ENCODE measurements around the gene CCDC78. TPM values are rescaled to one million over a fixed set of nuclear protein-coding genes. Genes with fewer than 3 reads are reported as not detected.

CCDC78 gene
- total and polyA plus RNA-seq, 2 of the 13 experiments (the other 11 are each of a cell fraction or from before 2014, with no cell fraction given), result 0.53 to 1.5 TPM

DNA sequence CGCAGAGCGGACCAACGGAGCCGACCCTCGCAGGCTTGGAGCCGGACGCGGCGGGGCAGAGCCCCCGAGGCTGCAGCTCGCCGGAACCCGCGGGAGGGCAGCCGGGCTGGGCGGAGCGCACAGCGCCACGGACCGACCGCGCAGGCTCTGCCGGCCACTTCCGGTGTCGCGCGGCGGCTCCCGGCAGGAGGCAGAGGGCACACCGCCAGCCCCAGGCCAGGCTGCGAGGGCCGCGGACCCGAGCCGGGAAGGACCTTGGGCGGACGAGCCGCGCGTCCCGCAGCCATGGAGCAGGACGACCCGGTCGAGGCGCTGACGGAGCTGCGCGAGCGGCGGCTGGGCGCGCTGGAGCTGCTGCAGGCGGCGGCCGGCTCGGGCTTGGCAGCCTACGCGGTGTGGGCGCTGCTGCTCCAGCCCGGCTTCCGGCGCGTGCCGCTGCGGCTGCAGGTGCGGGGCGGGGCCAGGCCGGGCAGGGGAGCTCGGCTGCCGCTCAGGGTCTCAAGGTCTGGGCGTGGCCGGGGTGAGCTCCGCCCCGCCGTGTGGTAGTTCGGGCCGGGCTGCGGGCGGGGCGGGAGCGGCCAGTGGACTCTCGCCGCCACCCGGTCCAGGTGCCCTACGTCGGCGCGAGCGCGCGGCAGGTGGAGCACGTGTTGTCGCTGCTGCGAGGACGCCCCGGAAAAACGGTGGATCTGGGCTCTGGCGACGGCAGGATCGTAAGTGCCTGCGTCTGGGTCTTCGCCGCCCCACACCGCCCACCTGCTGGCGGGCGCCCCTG lies 5.1 kb downstream of the CCDC78 start, which contains the start of gene ANTKMT (continued):
- TF ChIP-seq ZNF280B (CRISPR knock-in tag; IDR thresholded peaks at IDR 0.05; ENCODE audit: borderline replicate concordance) (peak; percentile 84), HOXA3 (CRISPR knock-in tag; IDR thresholded peaks at IDR 0.05) (peak; percentile 82), GABPA (IDR thresholded peaks at IDR 0.05; ENCODE audit: low read depth, low read length) (peak; percentile 85), GABPA (CRISPR knock-in tag; IDR thresholded peaks at IDR 0.05; ENCODE audit: low read depth) (peak; percentile 78), ZNF510 (CRISPR knock-in tag; IDR thresholded peaks at IDR 0.05; ENCODE audit: low read depth) (peak; percentile 26; the same call in 1 of the 2 replicates), ZNF331 (CRISPR knock-in tag; IDR thresholded peaks at IDR 0.05) (peak; percentile 67; the same call in 1 of the 2 replicates), THAP11 (CRISPR knock-in tag; IDR thresholded peaks at IDR 0.05) (peak; percentile 90), ZNF446 (CRISPR knock-in tag; IDR thresholded peaks at IDR 0.05) (peak; percentile 76; the same call in 1 of the 2 replicates), BORCS8-MEF2B (CRISPR knock-in tag; IDR thresholded peaks at IDR 0.05) (peak; percentile 51; the same call in 1 of the 2 replicates), ARNT2 (CRISPR knock-in tag; IDR thresholded peaks at IDR 0.05; ENCODE audit: low read depth) (peak; percentile 93), ZNF788 (CRISPR knock-in tag; IDR thresholded peaks at IDR 0.05; ENCODE audit: borderline replicate concordance) (0 out of 2 replicates have a peak, but pooled peaks have one; percentile 47), ZFP36 (IDR thresholded peaks at IDR 0.05; ENCODE audit: borderline replicate concordance, low read depth, low read length, partially characterized antibody) (no peak), ZNF619 (CRISPR knock-in tag; IDR thresholded peaks at IDR 0.05) (no peak; the same call in 1 of the 2 replicates), PHF20 (CRISPR knock-in tag; IDR thresholded peaks at IDR 0.05) (peak; percentile 83), SIN3B (IDR thresholded peaks at IDR 0.05; ENCODE audit: low read length) (peak; percentile 78), POGZ (CRISPR knock-in tag; IDR thresholded peaks at IDR 0.05) (no peak), ZNF777 (CRISPR knock-in tag; IDR thresholded peaks at IDR 0.05) (peak; percentile 58), HMG20A (CRISPR knock-in tag; IDR thresholded peaks at IDR 0.05; ENCODE audit: borderline replicate concordance) (no peak), TBX3 (IDR thresholded peaks at IDR 0.05; ENCODE audit: borderline replicate concordance) (no peak), ZNF224 (CRISPR knock-in tag; IDR thresholded peaks at IDR 0.05) (0 out of 2 replicates have a peak, but pooled peaks have one; percentile 47)
- TF ChIP-seq, protein P1, sequence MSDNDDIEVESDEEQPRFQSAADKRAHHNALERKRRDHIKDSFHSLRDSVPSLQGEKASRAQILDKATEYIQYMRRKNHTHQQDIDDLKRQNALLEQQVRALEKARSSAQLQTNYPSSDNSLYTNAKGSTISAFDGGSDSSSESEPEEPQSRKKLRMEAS (IDR thresholded peaks at IDR 0.05), result peak; percentile 97
- TF ChIP-seq, protein P2, sequence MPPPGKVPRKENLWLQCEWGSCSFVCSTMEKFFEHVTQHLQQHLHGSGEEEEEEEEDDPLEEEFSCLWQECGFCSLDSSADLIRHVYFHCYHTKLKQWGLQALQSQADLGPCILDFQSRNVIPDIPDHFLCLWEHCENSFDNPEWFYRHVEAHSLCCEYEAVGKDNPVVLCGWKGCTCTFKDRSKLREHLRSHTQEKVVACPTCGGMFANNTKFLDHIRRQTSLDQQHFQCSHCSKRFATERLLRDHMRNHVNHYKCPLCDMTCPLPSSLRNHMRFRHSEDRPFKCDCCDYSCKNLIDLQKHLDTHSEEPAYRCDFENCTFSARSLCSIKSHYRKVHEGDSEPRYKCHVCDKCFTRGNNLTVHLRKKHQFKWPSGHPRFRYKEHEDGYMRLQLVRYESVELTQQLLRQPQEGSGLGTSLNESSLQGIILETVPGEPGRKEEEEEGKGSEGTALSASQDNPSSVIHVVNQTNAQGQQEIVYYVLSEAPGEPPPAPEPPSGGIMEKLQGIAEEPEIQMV (CRISPR knock-in tag; IDR thresholded peaks at IDR 0.05; ENCODE audit: low read depth), result peak; percentile 73; the same call in 1 of the 2 replicates
- TF ChIP-seq, protein P3, sequence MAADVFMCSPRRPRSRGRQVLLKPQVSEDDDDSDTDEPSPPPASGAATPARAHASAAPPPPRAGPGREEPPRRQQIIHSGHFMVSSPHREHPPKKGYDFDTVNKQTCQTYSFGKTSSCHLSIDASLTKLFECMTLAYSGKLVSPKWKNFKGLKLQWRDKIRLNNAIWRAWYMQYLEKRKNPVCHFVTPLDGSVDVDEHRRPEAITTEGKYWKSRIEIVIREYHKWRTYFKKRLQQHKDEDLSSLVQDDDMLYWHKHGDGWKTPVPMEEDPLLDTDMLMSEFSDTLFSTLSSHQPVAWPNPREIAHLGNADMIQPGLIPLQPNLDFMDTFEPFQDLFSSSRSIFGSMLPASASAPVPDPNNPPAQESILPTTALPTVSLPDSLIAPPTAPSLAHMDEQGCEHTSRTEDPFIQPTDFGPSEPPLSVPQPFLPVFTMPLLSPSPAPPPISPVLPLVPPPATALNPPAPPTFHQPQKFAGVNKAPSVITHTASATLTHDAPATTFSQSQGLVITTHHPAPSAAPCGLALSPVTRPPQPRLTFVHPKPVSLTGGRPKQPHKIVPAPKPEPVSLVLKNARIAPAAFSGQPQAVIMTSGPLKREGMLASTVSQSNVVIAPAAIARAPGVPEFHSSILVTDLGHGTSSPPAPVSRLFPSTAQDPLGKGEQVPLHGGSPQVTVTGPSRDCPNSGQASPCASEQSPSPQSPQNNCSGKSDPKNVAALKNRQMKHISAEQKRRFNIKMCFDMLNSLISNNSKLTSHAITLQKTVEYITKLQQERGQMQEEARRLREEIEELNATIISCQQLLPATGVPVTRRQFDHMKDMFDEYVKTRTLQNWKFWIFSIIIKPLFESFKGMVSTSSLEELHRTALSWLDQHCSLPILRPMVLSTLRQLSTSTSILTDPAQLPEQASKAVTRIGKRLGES (CRISPR knock-in tag; IDR thresholded peaks at IDR 0.05; ENCODE audit: borderline replicate concordance), result no peak
